ENCODE results near the gene NR1D1.

Gene NR1D1

DNA sequence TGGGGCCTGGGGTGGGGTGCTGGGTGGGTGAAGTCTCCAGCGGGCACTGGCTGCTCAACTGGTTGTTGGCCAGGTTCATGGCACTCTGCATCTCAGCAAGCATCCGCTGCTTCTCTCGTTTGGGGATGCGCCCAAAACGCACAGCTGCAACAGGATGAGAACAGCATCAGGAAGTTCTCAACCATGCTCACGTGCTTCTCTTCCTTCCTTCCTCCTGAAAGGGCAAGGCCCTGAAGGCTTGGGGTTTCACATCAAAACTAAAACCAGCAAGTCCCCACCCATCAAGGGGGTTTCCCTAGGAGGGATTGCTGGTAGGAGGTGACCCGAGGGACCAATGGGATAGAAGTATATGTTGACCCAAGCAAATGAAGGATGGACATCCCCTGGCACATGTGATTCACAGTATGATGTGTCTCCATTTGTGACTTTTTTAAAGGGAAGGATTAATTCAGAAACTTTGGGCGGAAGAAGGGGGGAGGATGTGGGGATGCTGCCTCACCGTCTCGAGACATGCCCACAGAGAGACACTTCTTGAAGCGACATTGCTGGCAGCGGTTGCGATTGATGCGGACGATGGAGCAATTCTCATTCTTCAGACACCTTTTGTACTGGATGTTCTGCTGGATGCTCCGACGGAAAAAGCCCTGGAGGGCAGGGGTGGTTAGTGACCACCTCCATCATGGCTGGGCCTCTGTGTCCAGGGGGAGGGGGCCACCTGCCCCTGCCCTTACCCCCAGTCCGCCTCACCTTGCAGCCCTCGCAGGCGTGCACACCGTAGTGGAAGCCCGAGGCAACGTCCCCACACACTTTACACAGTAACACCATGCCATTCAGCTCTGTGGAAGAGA lies 4.2 kb downstream of the NR1D1 start:
- Mint-ChIP-seq H3K36me3 (peaks cover 20% of the 10 kb centered on the region), H3K27me3 (no peaks in the 10 kb centered on the region), H3K4me3 (peak overlapping the region; percentile 71), H3K9me3 (no peaks in the 10 kb centered on the region), H3K4me1 (peaks cover 56% of the 10 kb centered on the region), H3K27ac (peak overlapping the region; percentile 96)
- peak; percentile 63 to 83 for DNase-seq (ENCODE audit: low spot score in 2 of 2)
- ATAC-seq (ENCODE audit: low read depth): peak; percentile 65

GRCh38 chr17:40095351-40095943 lies 4.9 kb downstream of the NR1D1 start:
- H3K4me3 Mint-ChIP-seq: peak overlapping the region; percentile 71
- H3K36me3 Mint-ChIP-seq: peaks cover 20% of the 10 kb centered on the region
- H3K27me3 Mint-ChIP-seq: no peaks in the 10 kb centered on the region
- peak overlapping the region; percentile 96 for H3K27ac Mint-ChIP-seq
- peaks cover 49% of the 10 kb centered on the region for H3K4me1 Mint-ChIP-seq
- DNase-seq (ENCODE audit: low spot score in 2 of 2) (no peak), ATAC-seq (ENCODE audit: low read depth) (no peak)
- H3K9me3 Mint-ChIP-seq: no peaks in the 10 kb centered on the region

- peaks cover 20% of the 10 kb centered on the region for H3K36me3 Mint-ChIP-seq
- peaks cover 46% of the 10 kb centered on the region for H3K4me1 Mint-ChIP-seq
- no peak overlapping the region for H3K4me3 Mint-ChIP-seq
Measured at GRCh38 chr17:40094874-40095273, 5.5 kb downstream of the NR1D1 start.

GRCh38 chr17:40093580-40094201 lies 6.7 kb downstream of the NR1D1 start:
- H3K27me3 Mint-ChIP-seq: no peaks in the 10 kb centered on the region
- ATAC-seq (ENCODE audit: low read depth) (no peak), DNase-seq (ENCODE audit: low spot score in 2 of 2) (no peak)
- H3K9me3 Mint-ChIP-seq: no peaks in the 10 kb centered on the region
- peak overlapping the region; percentile 67 for H3K27ac Mint-ChIP-seq
- H3K4me1 Mint-ChIP-seq: peaks cover 37% of the 10 kb centered on the region
- no peak overlapping the region for H3K4me3 Mint-ChIP-seq
- peaks cover 28% of the 10 kb centered on the region for H3K36me3 Mint-ChIP-seq

More at GRCh38 chr17:40094874-40095273, 5.5 kb downstream of the NR1D1 start:
- Mint-ChIP-seq H3K27me3 (no peaks in the 10 kb centered on the region), H3K9me3 (no peaks in the 10 kb centered on the region), H3K27ac (peak overlapping the region; percentile 96)
- no peak for ATAC-seq (ENCODE audit: low read depth)
- DNase-seq (ENCODE audit: low spot score in 2 of 2): no peak

DNA sequence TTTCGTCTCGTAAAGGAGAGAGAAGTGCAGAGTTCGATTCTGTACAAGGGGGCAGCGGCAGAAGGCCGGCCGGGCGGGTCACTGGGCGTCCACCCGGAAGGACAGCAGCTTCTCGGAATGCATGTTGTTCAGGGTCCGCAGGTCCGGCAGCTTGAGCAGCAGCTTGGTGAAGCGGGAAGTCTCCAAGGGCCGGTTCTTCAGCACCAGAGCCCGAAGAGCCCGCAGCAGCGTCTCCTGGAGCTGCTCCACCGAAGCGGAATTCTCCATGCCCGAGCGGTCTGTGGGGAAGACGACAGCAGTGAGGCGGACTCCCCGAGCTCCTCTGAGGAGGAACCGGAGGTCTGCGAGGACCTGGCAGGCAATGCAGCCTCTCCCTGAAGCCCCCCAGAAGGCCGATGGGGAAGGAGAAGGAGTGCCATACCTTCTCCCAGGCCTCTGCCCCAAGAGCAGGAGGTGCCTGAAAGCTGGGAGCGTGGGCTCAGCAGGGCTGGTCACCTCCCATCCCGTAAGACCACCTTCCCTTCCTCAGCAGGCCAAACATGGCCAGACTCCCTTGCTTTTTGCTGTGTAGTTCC lies 7.3 kb downstream of the NR1D1 start:
- no peak overlapping the region for H3K27ac Mint-ChIP-seq
- peaks cover 32% of the 10 kb centered on the region for H3K36me3 Mint-ChIP-seq
- no peaks in the 10 kb centered on the region for H3K9me3 Mint-ChIP-seq
- H3K4me1 Mint-ChIP-seq: peaks cover 31% of the 10 kb centered on the region
- H3K27me3 Mint-ChIP-seq: no peaks in the 10 kb centered on the region
- DNase-seq (ENCODE audit: low spot score in 2 of 2) (no peak), ATAC-seq (ENCODE audit: low read depth) (no peak)
- H3K4me3 Mint-ChIP-seq: no peak overlapping the region

DNA sequence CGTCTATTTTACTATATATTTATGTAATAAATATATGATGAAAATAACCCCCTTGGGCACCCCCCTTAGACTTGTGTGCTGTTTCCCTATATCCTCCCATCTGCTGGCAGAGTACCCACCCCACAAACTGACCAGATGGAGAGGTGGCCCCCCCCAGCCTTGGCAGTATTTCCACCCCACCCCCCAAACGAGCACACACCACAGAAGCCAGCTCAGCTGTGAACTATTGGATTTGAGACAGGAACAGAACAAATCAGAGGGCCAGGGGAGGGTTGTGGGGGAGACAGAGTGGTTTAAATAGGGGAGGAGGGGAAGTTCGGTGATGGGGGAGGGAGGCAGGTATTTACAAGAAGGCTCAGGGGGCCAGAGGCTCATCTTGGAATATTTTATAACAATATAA lies 7.8 kb downstream of the NR1D1 start:
- H3K4me1 Mint-ChIP-seq: peaks cover 28% of the 10 kb centered on the region
- no peaks in the 10 kb centered on the region for H3K27me3 Mint-ChIP-seq
- H3K27ac Mint-ChIP-seq: peak overlapping the region; percentile 40
- DNase-seq (ENCODE audit: low spot score in 2 of 2) (no peak), ATAC-seq (ENCODE audit: low read depth) (no peak)
- no peak overlapping the region for H3K4me3 Mint-ChIP-seq
- H3K9me3 Mint-ChIP-seq: no peaks in the 10 kb centered on the region
- H3K36me3 Mint-ChIP-seq: peaks cover 32% of the 10 kb centered on the region

GRCh38 chr17:40091691-40092397 lies 8.5 kb downstream of the NR1D1 start:
- DNase-seq (ENCODE audit: low spot score in 2 of 2): no peak
- no peaks in the 10 kb centered on the region for H3K27me3 Mint-ChIP-seq
- peaks cover 33% of the 10 kb centered on the region for H3K36me3 Mint-ChIP-seq
- H3K9me3 Mint-ChIP-seq: no peaks in the 10 kb centered on the region
- H3K4me1 Mint-ChIP-seq: peaks cover 25% of the 10 kb centered on the region
- H3K4me3 Mint-ChIP-seq: no peak overlapping the region
- ATAC-seq (ENCODE audit: low read depth): no peak
- H3K27ac Mint-ChIP-seq: peak overlapping the region; percentile 28

GRCh38 chr17:40090237-40091119 lies 9.9 kb downstream of the NR1D1 start:
- H3K27me3 Mint-ChIP-seq: no peaks in the 10 kb centered on the region
- no peak overlapping the region for H3K27ac Mint-ChIP-seq
- H3K4me3 Mint-ChIP-seq: no peak overlapping the region
- H3K36me3 Mint-ChIP-seq: peaks cover 27% of the 10 kb centered on the region
- no peaks in the 10 kb centered on the region for H3K9me3 Mint-ChIP-seq
- ATAC-seq (ENCODE audit: low read depth) (no peak), DNase-seq (ENCODE audit: low spot score in 2 of 2) (no peak)
- H3K4me1 Mint-ChIP-seq: peaks cover 13% of the 10 kb centered on the region

- DNase-seq (ENCODE audit: low spot score in 2 of 2): no peak
- no peak overlapping the region for H3K27ac Mint-ChIP-seq
- H3K27me3 Mint-ChIP-seq: no peaks in the 10 kb centered on the region
- peaks cover 10% of the 10 kb centered on the region for H3K4me1 Mint-ChIP-seq
- H3K9me3 Mint-ChIP-seq: no peaks in the 10 kb centered on the region
- no peak for ATAC-seq (ENCODE audit: low read depth)
- peaks cover 31% of the 10 kb centered on the region for H3K36me3 Mint-ChIP-seq
- no peak overlapping the region for H3K4me3 Mint-ChIP-seq
Measured at GRCh38 chr17:40089077-40089895, 11.1 kb downstream of the NR1D1 start.

DNA sequence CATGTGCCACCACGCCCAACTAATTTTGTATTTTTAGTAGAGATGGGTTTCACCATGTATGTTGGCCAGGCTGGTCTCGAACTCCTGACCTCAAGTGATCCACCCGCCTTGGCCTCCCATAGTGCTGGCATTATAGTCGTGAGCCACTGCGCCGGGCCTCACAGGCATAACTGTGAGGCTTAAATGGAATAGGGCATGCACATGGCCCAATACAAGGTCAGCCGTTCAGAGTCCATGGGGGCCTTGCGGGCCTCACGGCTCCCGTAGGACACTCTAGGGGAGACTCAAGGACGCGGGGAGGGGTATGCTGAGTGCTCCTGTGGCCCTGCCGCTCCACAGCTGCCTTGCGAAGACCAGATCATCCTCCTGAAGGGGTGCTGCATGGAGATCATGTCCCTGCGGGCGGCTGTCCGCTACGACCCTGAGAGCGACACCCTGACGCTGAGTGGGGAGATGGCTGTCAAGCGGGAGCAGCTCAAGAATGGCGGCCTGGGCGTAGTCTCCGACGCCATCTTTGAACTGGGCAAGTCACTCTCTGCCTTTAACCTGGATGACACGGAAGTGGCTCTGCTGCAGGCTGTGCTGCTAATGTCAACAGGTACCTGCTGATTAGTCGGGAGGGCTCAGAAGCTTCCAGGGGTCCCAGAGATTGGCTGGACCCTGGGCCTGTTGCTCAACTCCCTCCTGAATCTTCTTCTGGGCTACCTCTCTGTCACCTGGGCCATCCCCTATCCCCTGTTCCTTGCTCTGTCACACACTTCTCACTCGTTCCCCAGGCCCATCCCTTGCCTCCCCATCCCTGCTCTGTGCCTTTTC lies 12.3 kb downstream of the NR1D1 start:
- Mint-ChIP-seq H3K4me3 (no peak overlapping the region), H3K4me1 (peaks cover 6% of the 10 kb centered on the region), H3K27ac (peak overlapping the region; percentile 30), H3K9me3 (no peaks in the 10 kb centered on the region), H3K36me3 (peaks cover 26% of the 10 kb centered on the region), H3K27me3 (no peaks in the 10 kb centered on the region)
- no peak for ATAC-seq (ENCODE audit: low read depth)
- no peak for DNase-seq (ENCODE audit: low spot score in 2 of 2)

DNA sequence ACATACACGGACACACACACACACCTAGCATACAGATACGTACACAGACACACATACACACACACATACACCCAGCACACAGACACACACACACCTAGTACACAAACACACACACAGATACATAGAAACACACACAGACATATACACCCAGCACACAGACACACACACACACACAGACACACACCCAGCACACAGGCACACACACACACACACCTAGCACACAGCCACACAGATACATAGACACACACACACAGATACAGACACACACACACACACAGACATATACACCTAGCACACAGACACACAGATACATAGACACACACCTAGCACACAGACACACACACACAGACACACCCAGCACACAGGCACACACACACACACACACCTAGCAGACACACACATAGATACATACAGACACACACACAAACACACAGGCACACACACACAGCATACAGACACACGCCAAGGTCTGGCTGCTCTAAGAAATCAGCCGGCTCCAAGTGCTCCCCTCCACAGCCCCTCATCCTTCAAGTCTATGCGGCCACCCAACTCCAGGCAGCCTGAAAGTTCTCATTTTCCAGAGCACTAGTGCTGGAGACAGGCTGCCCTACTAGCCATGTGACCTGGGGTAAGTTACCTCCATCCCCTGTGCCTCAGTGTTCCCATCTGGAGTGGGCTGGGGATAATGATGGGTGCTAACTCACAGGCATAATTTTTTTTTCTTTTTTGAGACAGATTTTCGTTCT lies 13.2 kb downstream of the NR1D1 start:
- Mint-ChIP-seq H3K27ac (peak overlapping the region; percentile 14), H3K9me3 (no peaks in the 10 kb centered on the region), H3K36me3 (peaks cover 26% of the 10 kb centered on the region), H3K4me3 (no peak overlapping the region), H3K4me1 (peaks cover 6% of the 10 kb centered on the region), H3K27me3 (no peaks in the 10 kb centered on the region)
- DNase-seq (ENCODE audit: low spot score in 2 of 2) (no peak), ATAC-seq (ENCODE audit: low read depth) (no peak)
